Neural progenitor cell (in vitro differentiated cells): ENCODE data around the gene DPM3. TPM values are rescaled to one million over a fixed set of nuclear protein-coding genes. Genes with fewer than 3 reads are reported as not detected.

ENCODE experiments used
- DNase-seq: peaks from one replicate; pipeline ENCODE4 v3.0.0-alpha.2; 2016; ENCODE audit warnings: low spot score
- H2AFZ ChIP-seq: fragments of 200-600 bp; sonication (generic); replicated peaks from 2 replicates; pipeline ENCODE4 v1.6.1; 2016; ENCODE audit warnings: antibody characterized with exemption
- H3F3A ChIP-seq: fragments of 200-600 bp; sonication (generic); 2 replicates; pipeline ENCODE4 v1.6.1; 2016; ENCODE audit warnings: antibody characterized with exemption, low read depth
- H3K27ac ChIP-seq: fragments of 200-600 bp; sonication (generic); 2 replicates; pipeline ENCODE4 v1.5.1; 2016; ENCODE audit warnings: mild to moderate bottlenecking
- H3K27me3 ChIP-seq: fragments of 200-600 bp; sonication (generic); 2 replicates; pipeline ENCODE4 v1.6.1; 2016; ENCODE audit warnings: mild to moderate bottlenecking, moderate library complexity
- H3K36me3 ChIP-seq: fragments of 200-600 bp; sonication (generic); 2 replicates; pipeline ENCODE4 v1.5.1; 2016
- H3K4me1 ChIP-seq: fragments of 200-600 bp; sonication (generic); 2 replicates; pipeline ENCODE4 v1.6.1; 2016; ENCODE audit warnings: mixed run types
- H3K4me2 ChIP-seq: fragments of 200-600 bp; sonication (generic); 2 replicates; pipeline ENCODE4 v1.6.1; 2016
- H3K4me3 ChIP-seq: fragments of 200-600 bp; sonication (generic); 2 replicates; pipeline ENCODE4 v1.5.1; 2016
- H3K79me2 ChIP-seq: fragments of 200-600 bp; sonication (generic); 2 replicates; pipeline ENCODE4 v1.6.1; 2016; ENCODE audit warnings: low read depth
- H3K9ac ChIP-seq: fragments of 200-600 bp; sonication (generic); 2 replicates; pipeline ENCODE4 v1.6.1; 2016
- H3K9me3 ChIP-seq: fragments of 200-600 bp; sonication (generic); 2 replicates; pipeline ENCODE4 v1.5.1; 2016; ENCODE audit warnings: low read depth
- H4K20me1 ChIP-seq: fragments of 200-600 bp; sonication (generic); 2 replicates; pipeline ENCODE4 v1.6.1; 2016; ENCODE audit warnings: low read depth
- H3K27ac Mint-ChIP-seq: 3 replicates; pipeline ENCODE4 v1.8.0; 2021; ENCODE audit warnings: mixed read lengths
- H3K27me3 Mint-ChIP-seq: 2 replicates; pipeline ENCODE4 v1.8.0; 2022; ENCODE audit warnings: low read depth, mild to moderate bottlenecking, inconsistent platforms, moderate library complexity, mixed read lengths; ENCODE audit not compliant: insufficient read depth
- H3K36me3 Mint-ChIP-seq: 3 replicates; pipeline ENCODE4 v1.8.0; 2021; ENCODE audit warnings: mixed read lengths
- H3K4me1 Mint-ChIP-seq: 3 replicates; pipeline ENCODE4 v1.8.0; 2021; ENCODE audit warnings: mixed read lengths
- H3K4me3 Mint-ChIP-seq: 3 replicates; pipeline ENCODE4 v1.8.0; 2021; ENCODE audit warnings: mild to moderate bottlenecking, moderate library complexity, mixed read lengths
- H3K9me3 Mint-ChIP-seq: 3 replicates; pipeline ENCODE4 v1.8.0; 2020; ENCODE audit warnings: mixed read lengths
- EZH2 ChIP-seq: fragments of 200-600 bp; sonication (generic); IDR thresholded peaks from 2 replicates; pipeline ENCODE4 v1.6.1; 2017; ENCODE audit warnings: antibody characterized with exemption, mild to moderate bottlenecking, moderate library complexity
- EZH2phosphoT487 ChIP-seq: fragments of 200-600 bp; sonication (generic); IDR thresholded peaks from 2 replicates; pipeline ENCODE4 v1.6.1; 2017; ENCODE audit warnings: antibody characterized with exemption
- total RNA-seq: library from RNA; depleted of rRNA; stranded (reverse); fragments of >200 nt; gene quantifications from 2 replicates; pipeline ENCODE4 v1.2.3, GENCODE V29; 2015; ENCODE audit warnings: low replicate concordance
- TF ChIP-seq, protein P1 (sequence below): fragments of 200-600 bp; sonication (generic); IDR thresholded peaks from 2 replicates; pipeline ENCODE4 v1.5.1; 2017; ENCODE audit warnings: antibody characterized with exemption, mild to moderate bottlenecking

DPM3 gene
- total RNA-seq, 1 donor from 2014 or later: 16.8 TPM

DNA sequence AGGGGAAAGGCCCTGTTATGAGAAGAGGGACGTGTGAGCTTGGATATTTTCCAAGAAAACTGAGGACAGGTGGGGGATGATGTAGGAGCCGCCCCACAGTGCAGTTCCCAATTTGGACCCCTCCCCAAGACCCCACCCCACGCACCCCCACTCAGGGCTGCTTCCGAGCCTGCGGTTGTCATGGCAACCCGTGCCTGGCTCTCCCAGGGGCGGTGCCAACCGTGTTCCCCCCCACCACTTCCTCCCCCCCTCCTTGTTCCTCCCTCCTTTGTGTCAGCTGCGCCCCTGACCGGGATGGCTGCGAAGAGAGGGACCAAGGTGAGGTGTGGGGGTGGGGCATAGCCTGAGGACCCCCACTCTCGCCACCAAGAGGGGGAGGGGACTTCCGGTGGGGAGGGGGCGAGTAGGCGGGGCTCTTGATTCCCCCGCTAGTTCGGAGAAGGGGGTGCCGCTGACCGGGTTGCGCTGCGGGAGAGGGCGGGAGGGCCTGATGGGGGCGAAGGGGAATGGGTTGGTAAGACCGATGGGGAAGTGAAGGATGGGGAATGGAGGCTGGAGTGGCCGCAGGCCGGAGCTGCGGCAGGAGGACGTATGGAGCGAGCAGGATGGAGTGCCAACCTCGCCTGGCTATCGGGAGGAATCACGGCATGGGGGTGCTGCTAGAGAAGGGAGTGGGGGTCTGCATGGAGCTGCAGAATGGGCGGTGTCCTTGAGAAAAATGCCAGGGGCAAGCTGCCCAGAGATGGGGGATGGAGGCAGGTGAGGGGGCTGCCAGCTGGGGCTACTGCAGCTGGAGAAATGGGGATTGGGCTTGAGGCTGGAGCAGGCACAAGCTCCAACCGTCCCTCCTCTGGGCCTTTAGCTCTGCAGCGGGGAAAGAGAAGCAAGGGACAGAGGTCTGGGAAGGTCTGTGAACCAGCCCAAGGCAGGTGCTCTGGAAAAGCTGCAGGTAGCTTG is 34.3 kb upstream of the DPM3 start:
- H3K9ac ChIP-seq: no peak overlapping the region
- Mint-ChIP-seq H3K27ac (peak overlapping the region; percentile 69), H3K4me1 (peaks cover 39% of the 10 kb centered on the region), H3K4me3 (peak overlapping the region; percentile 94), H3K36me3 (peaks cover 15% of the 10 kb centered on the region), H3K27me3 (peaks cover 16% of the 10 kb centered on the region), H3K9me3 (no peaks in the 10 kb centered on the region)
- peak overlapping the region; percentile 98 for H3K4me2 ChIP-seq
- no peak for TF ChIP-seq EZH2
- TF ChIP-seq, protein P1, sequence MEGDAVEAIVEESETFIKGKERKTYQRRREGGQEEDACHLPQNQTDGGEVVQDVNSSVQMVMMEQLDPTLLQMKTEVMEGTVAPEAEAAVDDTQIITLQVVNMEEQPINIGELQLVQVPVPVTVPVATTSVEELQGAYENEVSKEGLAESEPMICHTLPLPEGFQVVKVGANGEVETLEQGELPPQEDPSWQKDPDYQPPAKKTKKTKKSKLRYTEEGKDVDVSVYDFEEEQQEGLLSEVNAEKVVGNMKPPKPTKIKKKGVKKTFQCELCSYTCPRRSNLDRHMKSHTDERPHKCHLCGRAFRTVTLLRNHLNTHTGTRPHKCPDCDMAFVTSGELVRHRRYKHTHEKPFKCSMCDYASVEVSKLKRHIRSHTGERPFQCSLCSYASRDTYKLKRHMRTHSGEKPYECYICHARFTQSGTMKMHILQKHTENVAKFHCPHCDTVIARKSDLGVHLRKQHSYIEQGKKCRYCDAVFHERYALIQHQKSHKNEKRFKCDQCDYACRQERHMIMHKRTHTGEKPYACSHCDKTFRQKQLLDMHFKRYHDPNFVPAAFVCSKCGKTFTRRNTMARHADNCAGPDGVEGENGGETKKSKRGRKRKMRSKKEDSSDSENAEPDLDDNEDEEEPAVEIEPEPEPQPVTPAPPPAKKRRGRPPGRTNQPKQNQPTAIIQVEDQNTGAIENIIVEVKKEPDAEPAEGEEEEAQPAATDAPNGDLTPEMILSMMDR: no peak
- no peak for TF ChIP-seq EZH2phosphoT487
- H3K27me3 ChIP-seq: no peaks in the 10 kb centered on the region
- peaks cover 8% of the 10 kb centered on the region for H3K4me1 ChIP-seq
- H2AFZ ChIP-seq: peak overlapping the region; percentile 29
- peak; percentile 81 for DNase-seq
- peak overlapping the region; percentile 87 for H3K4me3 ChIP-seq
- H3K79me2 ChIP-seq: peaks cover 26% of the 10 kb centered on the region
- H3K27ac ChIP-seq: no peak overlapping the region
- H4K20me1 ChIP-seq: no peaks in the 10 kb centered on the region
- H3K9me3 ChIP-seq: no peaks in the 10 kb centered on the region
- no peaks in the 10 kb centered on the region for H3K36me3 ChIP-seq
- H3F3A ChIP-seq: peaks cover 56% of the 10 kb centered on the region

DNA sequence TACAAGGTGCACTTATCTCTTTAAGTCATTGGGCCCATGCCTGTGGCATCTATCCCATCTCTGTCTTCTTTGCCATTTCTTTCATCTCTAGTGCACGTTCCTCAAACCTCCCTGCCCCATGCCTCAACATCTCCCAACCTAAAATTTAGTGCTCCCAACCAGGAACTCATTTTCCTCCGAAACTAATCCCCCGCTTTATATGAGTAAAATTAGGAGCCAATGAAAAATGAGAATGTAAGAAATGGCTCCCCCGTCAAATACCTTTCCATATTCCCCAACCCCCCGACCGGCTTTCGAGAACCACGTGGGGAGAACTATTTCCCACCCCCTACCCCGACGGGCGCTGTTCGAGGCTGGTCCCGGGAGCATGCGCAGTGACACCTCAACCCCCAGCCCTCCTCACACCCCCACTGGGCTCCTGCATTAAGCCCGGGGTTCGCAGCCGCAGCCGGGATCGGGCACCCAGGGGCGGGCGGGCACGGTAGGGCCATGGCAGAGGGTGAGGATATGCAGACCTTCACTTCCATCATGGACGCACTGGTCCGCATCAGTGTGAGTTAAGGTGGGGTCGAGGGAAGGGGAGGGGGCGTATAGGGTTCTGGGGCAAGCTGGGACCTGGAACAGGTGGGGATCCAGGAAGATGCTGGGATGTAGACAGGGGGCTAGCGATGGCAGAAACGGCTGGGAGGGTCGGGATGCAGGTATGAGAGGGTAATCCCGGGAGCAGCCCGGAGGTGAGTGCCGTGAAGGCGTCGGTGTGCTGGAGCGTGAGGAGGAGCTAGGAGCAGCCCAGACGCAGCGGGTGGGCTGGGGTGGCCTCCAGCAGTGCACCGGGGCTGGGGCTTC is 33.4 kb upstream of the DPM3 start, which contains the start of gene TRIM46:
Gene TRIM46, plus strand, starts transcription at position 372 of the 846 bp plus-strand sequence. Its CDS starts 118 bp downstream, at position 490.
- Histone ChIP-seq H3F3A (peaks cover 65% of the 10 kb centered on the region), H3K4me2 (peak within 1 kb of the TSS; percentile 98), H3K9ac (peak within 1 kb of the TSS; percentile 77), H3K4me3 (peak within 1 kb of the TSS; percentile 87), H3K79me2 (peaks cover 26% of the 10 kb centered on the region), H2AFZ (peak within 1 kb of the TSS; percentile 94), H3K9me3 (no peaks in the 10 kb centered on the region), H3K27ac (peak within 1 kb of the TSS; percentile 70), H3K36me3 (no peaks in the 10 kb centered on the region), H3K4me1 (peaks cover 8% of the 10 kb centered on the region), H3K27me3 (no peaks in the 10 kb centered on the region), H4K20me1 (no peaks in the 10 kb centered on the region)
- Mint-ChIP-seq H3K9me3 (no peaks in the 10 kb centered on the region), H3K4me1 (peaks cover 36% of the 10 kb centered on the region), H3K27me3 (peaks cover 19% of the 10 kb centered on the region), H3K36me3 (peaks cover 14% of the 10 kb centered on the region), H3K27ac (peak within 1 kb of the TSS; percentile 69), H3K4me3 (peak within 1 kb of the TSS; percentile 94)
- TF ChIP-seq EZH2: no peak
- TF ChIP-seq EZH2phosphoT487: peak; percentile 29
- TF ChIP-seq, protein P1: no peak
- peak; percentile 81 for DNase-seq

DNA sequence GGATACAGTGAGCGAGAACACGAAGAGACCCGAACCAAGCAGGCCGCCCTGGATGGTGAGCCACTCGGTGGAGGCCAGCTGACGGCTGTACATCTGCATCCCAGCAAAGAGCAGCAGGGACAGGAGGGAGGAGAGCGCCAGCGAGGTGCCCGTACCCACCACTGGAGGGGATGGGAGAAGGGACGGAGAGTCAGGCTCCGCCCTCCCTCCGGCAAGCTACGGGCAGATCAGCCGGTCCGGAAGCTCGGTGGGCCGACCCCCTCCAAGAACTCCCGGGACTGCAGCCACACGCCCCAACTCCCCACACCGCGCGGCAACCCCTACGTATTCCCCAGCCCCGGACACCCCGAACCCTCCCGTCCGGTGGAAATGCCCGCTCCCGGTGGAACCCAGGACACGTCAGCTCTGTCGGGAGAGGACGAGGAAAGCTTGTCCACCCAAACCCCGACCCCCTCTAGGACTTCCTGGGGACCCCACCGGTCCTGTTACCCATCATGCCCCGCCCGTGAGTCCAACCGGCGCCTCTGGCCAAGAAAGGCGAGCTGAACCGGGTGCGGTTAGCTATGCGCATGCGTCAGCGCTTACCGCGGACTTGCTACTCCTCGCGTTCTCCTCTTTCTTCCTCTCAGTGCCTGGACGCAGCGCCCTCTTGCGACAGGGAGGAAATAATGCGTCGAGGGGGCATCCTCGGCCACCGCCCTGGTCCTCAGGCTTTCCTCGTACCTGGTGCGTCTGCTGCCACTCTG is 32.6 kb upstream of the DPM3 start, which contains the start of gene KRTCAP2:
Gene KRTCAP2, minus strand, starts transcription at position 573 of the 746 bp plus-strand sequence. Its CDS starts 80 bp downstream, at position 493.
- H3K4me2 ChIP-seq: peak within 1 kb of the TSS; percentile 98
- peaks cover 26% of the 10 kb centered on the region for H3K79me2 ChIP-seq
- H3K27me3 ChIP-seq: no peaks in the 10 kb centered on the region
- no peaks in the 10 kb centered on the region for H3K9me3 ChIP-seq
- Mint-ChIP-seq H3K4me3 (peak within 1 kb of the TSS; percentile 94), H3K27ac (peak within 1 kb of the TSS; percentile 58), H3K36me3 (peaks cover 14% of the 10 kb centered on the region), H3K4me1 (peaks cover 38% of the 10 kb centered on the region), H3K27me3 (peaks cover 19% of the 10 kb centered on the region), H3K9me3 (no peaks in the 10 kb centered on the region)
- peak within 1 kb of the TSS; percentile 87 for H3K4me3 ChIP-seq
- H3K4me1 ChIP-seq: peaks cover 8% of the 10 kb centered on the region
- no peaks in the 10 kb centered on the region for H4K20me1 ChIP-seq
- H3K27ac ChIP-seq: peak within 1 kb of the TSS; percentile 70
- no peaks in the 10 kb centered on the region for H3K36me3 ChIP-seq
- DNase-seq: peak; percentile 98
- peaks cover 73% of the 10 kb centered on the region for H3F3A ChIP-seq
- H3K9ac ChIP-seq: peak within 1 kb of the TSS; percentile 77
- TF ChIP-seq, protein P1: peak; percentile 91
- TF ChIP-seq EZH2 (no peak), EZH2phosphoT487 (no peak)
- peak within 1 kb of the TSS; percentile 94 for H2AFZ ChIP-seq
